HepG2 (cell line): Measurements from ENCODE around the gene POLR1D. TPM values are rescaled to one million over a fixed set of nuclear protein-coding genes. Genes with fewer than 3 reads are reported as not detected.

Experiments used
- GABPB1 ChIP-seq: IDR thresholded peaks from 2 replicates; pipeline ENCODE4 v1.6.1; 2016; ENCODE audit warnings: mild to moderate bottlenecking, missing genetic modification reagents, moderate library complexity, missing compliant biosample characterization
- GATAD1 ChIP-seq: IDR thresholded peaks from 2 replicates; pipeline ENCODE4 v1.6.1; 2016; ENCODE audit warnings: missing genetic modification reagents, missing compliant biosample characterization
- HMG20B ChIP-seq: conservative IDR thresholded peaks from 2 replicates; pipeline ENCODE4 v1.6.1; 2016; ENCODE audit warnings: missing genetic modification reagents, missing compliant biosample characterization
- HOXA3 ChIP-seq: sonication (generic); formaldehyde crosslinking; IDR thresholded peaks from 2 replicates; pipeline ENCODE4 v1.5.0; 2020; ENCODE audit warnings: missing genetic modification reagents
- HOXA5 ChIP-seq: sonication (generic); formaldehyde crosslinking; IDR thresholded peaks from 2 replicates; pipeline ENCODE4 v1.4.0; 2020; ENCODE audit warnings: missing genetic modification reagents
- MLX ChIP-seq: IDR thresholded peaks from 2 replicates; pipeline ENCODE4 v1.6.1; 2016
- NFIC ChIP-seq: IDR thresholded peaks from 2 replicates; pipeline ENCODE4 v1.6.1; 2012; ENCODE audit warnings: mild to moderate bottlenecking, low read length, inconsistent platforms
- PPARG ChIP-seq: conservative IDR thresholded peaks from 2 replicates; pipeline ENCODE4 v1.6.1; 2016; ENCODE audit warnings: missing biosample characterization, missing genetic modification reagents
- PREB ChIP-seq: sonication (generic); formaldehyde crosslinking; IDR thresholded peaks from 2 replicates; pipeline ENCODE4 v1.4.0; 2020; ENCODE audit warnings: missing genetic modification reagents
- SETDB1 ChIP-seq: sonication (generic); formaldehyde crosslinking; IDR thresholded peaks from 2 replicates; pipeline ENCODE4 v1.5.1; 2020; ENCODE audit warnings: missing genetic modification reagents, mild to moderate bottlenecking, borderline replicate concordance
- SMARCC2 ChIP-seq: fragments of 450-650 bp; IDR thresholded peaks from 2 replicates; pipeline ENCODE4 v1.6.1; 2017; ENCODE audit warnings: antibody characterized with exemption, mild to moderate bottlenecking
- U2AF2 ChIP-seq: fragments of 200-400 bp; formaldehyde crosslinking; IDR thresholded peaks from 2 replicates; pipeline ENCODE4 v1.6.1; 2017; ENCODE audit warnings: low read depth, mild to moderate bottlenecking, low read length
- ZNF12 ChIP-seq: sonication (generic); formaldehyde crosslinking; IDR thresholded peaks from 2 replicates; pipeline ENCODE4 v1.5.0; 2020; ENCODE audit warnings: missing genetic modification reagents
- ZNF350 ChIP-seq: sonication (generic); formaldehyde crosslinking; IDR thresholded peaks from 2 replicates; pipeline ENCODE4 v1.4.0; 2020; ENCODE audit warnings: mild to moderate bottlenecking, low read depth, missing genetic modification reagents, borderline replicate concordance
- ZNF496 ChIP-seq: sonication (generic); formaldehyde crosslinking; IDR thresholded peaks from 2 replicates; pipeline ENCODE4 v1.8.1; 2023; ENCODE audit warnings: mild to moderate bottlenecking, moderate library complexity, missing genetic modification reagents; ENCODE audit not compliant: insufficient replicate concordance
- ZNF569 ChIP-seq: sonication (generic); formaldehyde crosslinking; IDR thresholded peaks from 2 replicates; pipeline ENCODE4 v1.5.0; 2020; ENCODE audit warnings: mild to moderate bottlenecking, missing genetic modification reagents, moderate library complexity, borderline replicate concordance
- ZNF614 ChIP-seq: IDR thresholded peaks from 2 replicates; pipeline ENCODE4 v1.6.1; 2018; ENCODE audit warnings: missing biosample characterization, missing genetic modification reagents, inconsistent platforms, borderline replicate concordance
- ZNF883 ChIP-seq: sonication (generic); formaldehyde crosslinking; IDR thresholded peaks from 2 replicates; pipeline ENCODE4 v1.5.1; 2020; ENCODE audit warnings: mild to moderate bottlenecking, missing genetic modification reagents; ENCODE audit errors: not compliant biosample characterization
- polyA plus RNA-seq, 8 experiments: library from polyadenylated mRNA; depleted of rRNA in 3 of 8; stranded (reverse) in 7 of 8; unstranded in 1 of 8; fragments of >200 nt; fragmentation: Illumina TruSeq in 4 of 8; extraction: Trizol in 4 of 8; gene quantifications; 2 replicates each; pipeline versions ENCODE4 v1.2.1 to v1.2.3, GENCODE V29; 2011 to 2016; ENCODE audit warnings: low read depth in 4 of 8, missing spikeins in 1 of 8, mixed read lengths in 1 of 8; ENCODE audit not compliant: insufficient read depth in 1 of 8
- total RNA-seq, 5 experiments: library from RNA; depleted of rRNA; stranded (reverse); fragments of >200 nt; fragmentation: Illumina TruSeq; extraction: Trizol; gene quantifications; 2 replicates each; pipeline ENCODE4 v1.2.3, GENCODE V29; 2016; ENCODE audit warnings: low read depth in 1 of 5
- TF ChIP-seq, protein P1 (sequence below): sonication (generic); formaldehyde crosslinking; IDR thresholded peaks from 2 replicates; pipeline ENCODE4 v1.4.0; 2020; ENCODE audit warnings: mild to moderate bottlenecking, missing genetic modification reagents
- TF ChIP-seq, protein P2 (sequence below): sonication (generic); formaldehyde crosslinking; IDR thresholded peaks from 2 replicates; pipeline ENCODE4 v1.4.0; 2020; ENCODE audit warnings: mild to moderate bottlenecking, missing genetic modification reagents

POLR1D gene
- total and polyA plus RNA-seq, 2 of the 13 experiments (the other 11 are each of a cell fraction or from before 2014, with no cell fraction given), result 183 to 490 TPM

DNA sequence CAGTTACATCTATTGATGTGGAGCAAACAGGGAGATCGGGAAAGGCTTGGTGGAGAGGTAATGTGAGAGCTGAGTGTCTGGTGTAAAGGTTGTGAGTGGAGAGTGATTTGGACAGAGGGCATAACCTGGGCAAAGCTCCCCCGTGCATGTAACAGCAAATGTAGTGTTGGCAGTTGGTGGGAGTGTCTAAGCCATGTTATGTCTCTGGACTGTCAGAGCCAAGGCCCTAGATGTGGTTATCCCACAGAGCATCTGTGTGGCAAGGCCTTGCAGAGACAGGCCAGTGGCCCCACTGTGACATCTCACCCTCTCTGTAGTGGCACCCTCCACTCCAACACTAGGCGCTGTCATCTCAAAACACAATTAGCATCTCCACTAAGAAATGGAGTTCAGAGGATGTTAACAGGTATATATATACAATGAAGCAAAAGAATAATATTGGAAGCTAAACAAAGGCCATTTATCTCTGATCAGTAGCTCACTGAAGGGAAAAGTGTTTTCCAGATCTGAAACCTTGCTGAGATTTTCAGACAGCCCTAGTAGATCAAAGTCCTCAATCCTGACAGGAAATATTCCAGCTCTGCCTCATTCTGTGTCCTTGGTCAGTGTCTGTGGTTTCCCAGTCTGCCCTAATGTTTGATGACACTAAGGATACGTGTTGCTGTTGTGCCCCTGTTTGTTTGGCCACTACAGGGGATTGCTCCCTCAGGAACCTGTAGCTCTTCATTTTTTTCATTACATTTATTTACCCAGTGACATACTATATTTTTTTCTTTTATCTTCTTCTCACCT lies 20.2 kb downstream of the POLR1D start (continued):
- TF ChIP-seq, protein P1, sequence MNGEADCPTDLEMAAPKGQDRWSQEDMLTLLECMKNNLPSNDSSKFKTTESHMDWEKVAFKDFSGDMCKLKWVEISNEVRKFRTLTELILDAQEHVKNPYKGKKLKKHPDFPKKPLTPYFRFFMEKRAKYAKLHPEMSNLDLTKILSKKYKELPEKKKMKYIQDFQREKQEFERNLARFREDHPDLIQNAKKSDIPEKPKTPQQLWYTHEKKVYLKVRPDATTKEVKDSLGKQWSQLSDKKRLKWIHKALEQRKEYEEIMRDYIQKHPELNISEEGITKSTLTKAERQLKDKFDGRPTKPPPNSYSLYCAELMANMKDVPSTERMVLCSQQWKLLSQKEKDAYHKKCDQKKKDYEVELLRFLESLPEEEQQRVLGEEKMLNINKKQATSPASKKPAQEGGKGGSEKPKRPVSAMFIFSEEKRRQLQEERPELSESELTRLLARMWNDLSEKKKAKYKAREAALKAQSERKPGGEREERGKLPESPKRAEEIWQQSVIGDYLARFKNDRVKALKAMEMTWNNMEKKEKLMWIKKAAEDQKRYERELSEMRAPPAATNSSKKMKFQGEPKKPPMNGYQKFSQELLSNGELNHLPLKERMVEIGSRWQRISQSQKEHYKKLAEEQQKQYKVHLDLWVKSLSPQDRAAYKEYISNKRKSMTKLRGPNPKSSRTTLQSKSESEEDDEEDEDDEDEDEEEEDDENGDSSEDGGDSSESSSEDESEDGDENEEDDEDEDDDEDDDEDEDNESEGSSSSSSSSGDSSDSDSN, result no peak
- peak; percentile 75 for TF ChIP-seq ZNF614
- peak; percentile 89 for TF ChIP-seq HMG20B (CRISPR knock-in tag)
- TF ChIP-seq GABPB1 (CRISPR knock-in tag), result no peak
- no peak for TF ChIP-seq U2AF2
- peak; percentile 60; the same call in 1 of the 2 replicates for TF ChIP-seq HOXA3 (CRISPR knock-in tag)
- peak; percentile 61; the same call in 1 of the 2 replicates for TF ChIP-seq ZNF12 (CRISPR knock-in tag)
- no peak for TF ChIP-seq ZNF496 (CRISPR knock-in tag)
- 0 out of 2 replicates have a peak, but pooled peaks have one; percentile 39 for TF ChIP-seq GATAD1 (CRISPR knock-in tag)
- TF ChIP-seq PREB (CRISPR knock-in tag), result no peak
- 0 out of 2 replicates have a peak, but pooled peaks have one; percentile 44 for TF ChIP-seq PPARG (CRISPR knock-in tag)
- TF ChIP-seq ZNF350 (CRISPR knock-in tag), result peak; percentile 28; the same call in 1 of the 2 replicates
- TF ChIP-seq MLX (CRISPR knock-in tag), result no peak
- no peak for TF ChIP-seq SETDB1 (CRISPR knock-in tag)
- TF ChIP-seq HOXA5 (CRISPR knock-in tag), result no peak
- TF ChIP-seq ZNF883 (CRISPR knock-in tag), result no peak
- TF ChIP-seq, protein P2, sequence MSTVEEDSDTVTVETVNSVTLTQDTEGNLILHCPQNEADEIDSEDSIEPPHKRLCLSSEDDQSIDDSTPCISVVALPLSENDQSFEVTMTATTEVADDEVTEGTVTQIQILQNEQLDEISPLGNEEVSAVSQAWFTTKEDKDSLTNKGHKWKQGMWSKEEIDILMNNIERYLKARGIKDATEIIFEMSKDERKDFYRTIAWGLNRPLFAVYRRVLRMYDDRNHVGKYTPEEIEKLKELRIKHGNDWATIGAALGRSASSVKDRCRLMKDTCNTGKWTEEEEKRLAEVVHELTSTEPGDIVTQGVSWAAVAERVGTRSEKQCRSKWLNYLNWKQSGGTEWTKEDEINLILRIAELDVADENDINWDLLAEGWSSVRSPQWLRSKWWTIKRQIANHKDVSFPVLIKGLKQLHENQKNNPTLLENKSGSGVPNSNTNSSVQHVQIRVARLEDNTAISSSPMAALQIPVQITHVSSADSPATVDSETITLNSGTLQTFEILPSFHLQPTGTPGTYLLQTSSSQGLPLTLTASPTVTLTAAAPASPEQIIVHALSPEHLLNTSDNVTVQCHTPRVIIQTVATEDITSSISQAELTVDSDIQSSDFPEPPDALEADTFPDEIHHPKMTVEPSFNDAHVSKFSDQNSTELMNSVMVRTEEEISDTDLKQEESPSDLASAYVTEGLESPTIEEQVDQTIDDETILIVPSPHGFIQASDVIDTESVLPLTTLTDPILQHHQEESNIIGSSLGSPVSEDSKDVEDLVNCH, result no peak
- TF ChIP-seq NFIC, result no peak
- no peak for TF ChIP-seq SMARCC2
- no peak for TF ChIP-seq ZNF569 (CRISPR knock-in tag)
